Measurements from ENCODE around the gene HSPD1.

DNA sequence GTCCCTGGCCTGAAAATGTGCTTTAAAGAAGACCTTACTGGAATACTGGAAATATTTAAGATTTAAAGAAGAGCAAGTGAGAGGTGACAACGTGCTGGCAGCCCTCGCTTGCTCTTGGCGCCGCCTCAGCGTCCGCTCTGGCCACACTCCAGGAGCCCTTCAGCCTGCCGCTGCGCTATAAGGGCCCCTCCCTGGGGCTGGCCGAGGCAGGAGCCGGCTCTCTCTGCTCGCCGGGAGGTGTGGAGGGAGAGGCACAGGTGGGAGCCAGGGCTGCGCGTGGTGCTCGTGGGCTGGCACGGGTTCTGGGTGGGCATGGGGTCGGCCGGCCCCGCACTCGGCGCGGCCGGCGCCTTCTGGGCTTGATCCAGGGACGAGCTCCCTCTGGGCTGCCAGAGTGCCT, 49.2 kb downstream of the HSPD1 start:
- TF ChIP-seq, protein P1, sequence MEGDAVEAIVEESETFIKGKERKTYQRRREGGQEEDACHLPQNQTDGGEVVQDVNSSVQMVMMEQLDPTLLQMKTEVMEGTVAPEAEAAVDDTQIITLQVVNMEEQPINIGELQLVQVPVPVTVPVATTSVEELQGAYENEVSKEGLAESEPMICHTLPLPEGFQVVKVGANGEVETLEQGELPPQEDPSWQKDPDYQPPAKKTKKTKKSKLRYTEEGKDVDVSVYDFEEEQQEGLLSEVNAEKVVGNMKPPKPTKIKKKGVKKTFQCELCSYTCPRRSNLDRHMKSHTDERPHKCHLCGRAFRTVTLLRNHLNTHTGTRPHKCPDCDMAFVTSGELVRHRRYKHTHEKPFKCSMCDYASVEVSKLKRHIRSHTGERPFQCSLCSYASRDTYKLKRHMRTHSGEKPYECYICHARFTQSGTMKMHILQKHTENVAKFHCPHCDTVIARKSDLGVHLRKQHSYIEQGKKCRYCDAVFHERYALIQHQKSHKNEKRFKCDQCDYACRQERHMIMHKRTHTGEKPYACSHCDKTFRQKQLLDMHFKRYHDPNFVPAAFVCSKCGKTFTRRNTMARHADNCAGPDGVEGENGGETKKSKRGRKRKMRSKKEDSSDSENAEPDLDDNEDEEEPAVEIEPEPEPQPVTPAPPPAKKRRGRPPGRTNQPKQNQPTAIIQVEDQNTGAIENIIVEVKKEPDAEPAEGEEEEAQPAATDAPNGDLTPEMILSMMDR (IDR thresholded peaks at IDR 0.05; ENCODE audit: low read depth, low read length), result no peak
- TF ChIP-seq POLR2A (IDR thresholded peaks at IDR 0.05; ENCODE audit: extremely low read depth, insufficient read length) (no peak), MYC (IDR thresholded peaks at IDR 0.05; ENCODE audit: low read depth, low read length) (no peak)
- TF ChIP-seq, protein P2, sequence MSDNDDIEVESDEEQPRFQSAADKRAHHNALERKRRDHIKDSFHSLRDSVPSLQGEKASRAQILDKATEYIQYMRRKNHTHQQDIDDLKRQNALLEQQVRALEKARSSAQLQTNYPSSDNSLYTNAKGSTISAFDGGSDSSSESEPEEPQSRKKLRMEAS (IDR thresholded peaks at IDR 0.05; ENCODE audit: low read depth, low read length), result no peak
